Esophagus squamous epithelium (tissue), 4 donors: ENCODE data around the gene KCNJ6.

Source experiments
- CTCF ChIP-seq, 6 experiments: fragments of 450-650 bp in 4 of 6; fragments of 200-600 bp in 2 of 6; sonication (generic) in 2 of 6; IDR thresholded peaks; one replicate each; pipeline ENCODE4 v1.5.1; 2016 to 2019; ENCODE audit warnings: antibody characterized with exemption in 6 of 6, mild to moderate bottlenecking in 4 of 6, moderate library complexity in 4 of 6
- POLR2A ChIP-seq, 4 donors: fragments of 450-650 bp; IDR thresholded peaks; one replicate each; pipeline ENCODE4 v1.6.1; 2017; ENCODE audit warnings: antibody characterized with exemption in 4 of 4, mild to moderate bottlenecking in 4 of 4, moderate library complexity in 3 of 4

GRCh38 chr21:37607081-37607480 is 309.2 kb downstream of the KCNJ6 start:
- no peak for TF ChIP-seq CTCF (IDR thresholded peaks at IDR 0.05)
- TF ChIP-seq POLR2A (IDR thresholded peaks at IDR 0.05), result no peak
